ENCODE measurements around the gene ASB4.

- TF ChIP-seq, protein P1, sequence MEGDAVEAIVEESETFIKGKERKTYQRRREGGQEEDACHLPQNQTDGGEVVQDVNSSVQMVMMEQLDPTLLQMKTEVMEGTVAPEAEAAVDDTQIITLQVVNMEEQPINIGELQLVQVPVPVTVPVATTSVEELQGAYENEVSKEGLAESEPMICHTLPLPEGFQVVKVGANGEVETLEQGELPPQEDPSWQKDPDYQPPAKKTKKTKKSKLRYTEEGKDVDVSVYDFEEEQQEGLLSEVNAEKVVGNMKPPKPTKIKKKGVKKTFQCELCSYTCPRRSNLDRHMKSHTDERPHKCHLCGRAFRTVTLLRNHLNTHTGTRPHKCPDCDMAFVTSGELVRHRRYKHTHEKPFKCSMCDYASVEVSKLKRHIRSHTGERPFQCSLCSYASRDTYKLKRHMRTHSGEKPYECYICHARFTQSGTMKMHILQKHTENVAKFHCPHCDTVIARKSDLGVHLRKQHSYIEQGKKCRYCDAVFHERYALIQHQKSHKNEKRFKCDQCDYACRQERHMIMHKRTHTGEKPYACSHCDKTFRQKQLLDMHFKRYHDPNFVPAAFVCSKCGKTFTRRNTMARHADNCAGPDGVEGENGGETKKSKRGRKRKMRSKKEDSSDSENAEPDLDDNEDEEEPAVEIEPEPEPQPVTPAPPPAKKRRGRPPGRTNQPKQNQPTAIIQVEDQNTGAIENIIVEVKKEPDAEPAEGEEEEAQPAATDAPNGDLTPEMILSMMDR (IDR thresholded peaks at IDR 0.05) = no peak
- TF ChIP-seq POLR2AphosphoS5 (IDR thresholded peaks at IDR 0.05) (peak; percentile 41), POLR2A (IDR thresholded peaks at IDR 0.05) (no peak)
These were observed 98.3 kb downstream of the ASB4 start for GRCh38 chr7:95583834-95584621.

All from gastroesophageal sphincter (tissue), 3 donors.